HL-60/S4 treated with retinoic acid at 250 ng/mL for 4 days and 3 days (cell line): ENCODE results near the gene TWSG1.
"Not testable (repeated sequence)": the region's sequence is repeated elsewhere in the genome, so short reads cannot be mapped to it uniquely, and the experiment has no call there.

Experiments used
- in situ Hi-C: fragments of 300-500 bp; cut with MboI; formaldehyde crosslinking; loops from 2 replicates; pipeline ENCODE4 v1.7.0; 2022; ENCODE audit warnings: low sequenced_read_pairs

Gene TWSG1

DNA sequence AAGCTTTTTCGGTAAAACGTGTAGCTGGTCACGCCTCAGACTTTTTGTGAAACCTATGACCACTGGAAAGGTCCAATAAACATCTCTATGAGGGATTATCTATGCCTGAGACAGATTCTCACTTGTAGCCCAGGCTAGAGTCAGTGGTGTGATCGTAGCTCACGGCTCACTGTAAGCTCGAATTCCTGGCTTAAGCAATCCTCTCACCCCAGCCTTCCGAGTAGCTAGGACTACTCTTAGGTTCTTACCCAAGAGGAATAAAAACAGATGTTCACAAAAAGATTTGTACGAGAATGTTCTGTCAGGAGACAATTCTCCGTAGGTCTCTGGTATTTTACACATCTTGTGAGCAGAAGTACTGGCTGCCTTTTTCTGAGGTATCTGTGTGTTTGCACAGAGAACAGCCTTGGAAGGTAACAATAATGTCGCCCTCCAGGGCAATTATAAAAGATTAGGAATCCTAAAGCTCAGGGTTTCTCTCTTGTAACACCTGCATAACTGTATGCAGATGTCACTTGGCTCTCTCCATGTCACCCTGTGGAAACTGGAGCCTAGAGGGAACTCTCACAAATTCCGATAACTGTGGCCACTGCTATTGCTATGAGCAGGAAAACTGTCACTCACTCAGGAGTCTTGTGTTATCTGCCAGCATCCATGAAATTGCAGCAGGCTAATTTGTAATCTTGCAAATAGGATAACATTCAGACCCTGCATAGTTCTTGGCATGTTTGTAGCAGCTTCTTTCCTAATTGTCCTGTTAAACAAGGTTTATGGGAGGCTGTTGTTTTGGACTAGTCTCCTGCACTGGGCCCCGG is 115.2 kb downstream of the TWSG1 start:
- in situ Hi-C loops = no loop called here

DNA sequence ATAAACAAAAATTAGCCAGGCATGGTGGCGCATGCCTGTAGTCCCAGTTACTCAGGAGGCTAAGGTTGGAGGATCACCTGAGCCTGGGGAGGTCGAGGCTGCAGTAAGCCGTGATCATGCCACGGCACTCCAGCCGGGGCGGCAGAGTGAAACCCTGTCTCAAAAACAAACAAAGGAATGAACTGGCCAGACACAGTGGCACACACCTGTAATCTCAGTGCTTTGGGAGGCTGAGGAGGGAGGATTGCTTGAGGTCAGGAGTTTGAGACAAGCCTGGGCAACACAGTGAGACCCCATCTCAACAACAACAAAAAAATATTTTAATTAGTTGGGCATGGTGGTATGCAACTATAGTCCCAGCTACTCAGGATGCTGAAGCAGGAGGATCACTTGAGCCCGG is 116.3 kb downstream of the TWSG1 start:
- in situ Hi-C loops = not testable (repeated sequence)
